Uterus (tissue), 4 donors: ENCODE data around the gene TLK2. TPM values are rescaled to one million over a fixed set of nuclear protein-coding genes. Genes with fewer than 3 reads are reported as not detected.

Experiments used
- DNase-seq, 2 donors: peaks; one replicate each; pipeline ENCODE4 v3.0.0-alpha.2; 2019 to 2020
- H3K27ac ChIP-seq, 2 donors: fragments of 200-600 bp; sonication (generic); 1 replicate in 1 of 2; 2 replicates in 1 of 2; pipeline ENCODE4 v1.5.1; 2016 to 2018
- H3K27me3 ChIP-seq, 2 donors: fragments of 200-600 bp; sonication (generic); one replicate each; pipeline ENCODE4 v1.5.1; 2018 to 2019; ENCODE audit warnings: control low read depth in 1 of 2
- H3K36me3 ChIP-seq, 2 donors: fragments of 200-600 bp; sonication (generic); one replicate each; pipeline ENCODE4 v1.5.1; 2019; ENCODE audit warnings: control low read depth in 1 of 2
- H3K4me1 ChIP-seq, 2 donors: fragments of 200-600 bp; sonication (generic); one replicate each; pipeline ENCODE4 v1.5.1; 2018 to 2019; ENCODE audit warnings: control low read depth in 1 of 2
- H3K4me3 ChIP-seq, 2 donors: fragments of 200-600 bp; sonication (generic); 1 replicate in 1 of 2; 2 replicates in 1 of 2; pipeline ENCODE4 v1.5.1; 2018 to 2019; ENCODE audit warnings: mild to moderate bottlenecking in 1 of 2
- H3K9me3 ChIP-seq, 2 donors: fragments of 200-600 bp; sonication (generic); one replicate each; pipeline ENCODE4 v1.5.1; 2019; ENCODE audit warnings: control low read depth in 1 of 2
- CTCF ChIP-seq, 4 experiments: fragments of 200-600 bp in 2 of 4; fragments of 450-650 bp in 2 of 4; sonication (generic) in 2 of 4; IDR thresholded peaks; one replicate each; pipeline ENCODE4 v1.5.1; 2016 to 2019; ENCODE audit warnings: antibody characterized with exemption in 4 of 4, mild to moderate bottlenecking in 2 of 4, moderate library complexity in 1 of 4
- POLR2A ChIP-seq, 2 donors: fragments of 450-650 bp; IDR thresholded peaks; one replicate each; pipeline ENCODE4 v1.6.1; 2016; ENCODE audit warnings: antibody characterized with exemption in 2 of 2, mild to moderate bottlenecking in 1 of 2, moderate library complexity in 1 of 2
- intact Hi-C: fragments of 100-400 bp; cut with DNase I; formaldehyde crosslinking; loops from one replicate; pipeline ENCODE4 v1.15.1; 2023; ENCODE audit warnings: low total_unique reads
- total RNA-seq, 4 donors: library from RNA; depleted of rRNA in 3 of 4; stranded (reverse); fragments of >200 nt in 3 of 4; gene quantifications; one replicate each; pipeline versions ENCODE4 v1.1.0 to v1.2.4, GENCODE V29; 2014 to 2023
- donor health status: DM: yes; HTN: yes; CAD: no.

Gene TLK2
- total RNA-seq, 4 donors from 2014 or later, result 13.6 to 120 (median 50.0) TPM

GRCh38 chr17:62657145-62657665 lies 178.6 kb downstream of the TLK2 start:
- Histone ChIP-seq H3K27me3 (no peaks in the 10 kb centered on the region), H3K9me3 (peaks cover 0 to 4% of the 10 kb centered on the region in 2 donors), H3K4me1 (peaks cover 0 to 22% of the 10 kb centered on the region in 2 donors), H3K27ac (peak overlapping the region in 1 of 2 donors; percentile 60), H3K4me3 (no peak overlapping the region), H3K36me3 (no peaks in the 10 kb centered on the region)
- TF ChIP-seq POLR2A (IDR thresholded peaks at IDR 0.05), result no peak
- TF ChIP-seq CTCF (IDR thresholded peaks at IDR 0.05), result no peak
- no peak for DNase-seq
- intact Hi-C loops, result no loop called here

- intact Hi-C loops, result no loop called here
- no peak for DNase-seq
- Histone ChIP-seq H3K27me3 (no peaks in the 10 kb centered on the region), H3K4me3 (no peak overlapping the region), H3K9me3 (peaks cover 0 to 4% of the 10 kb centered on the region in 2 donors), H3K27ac (peak overlapping the region; percentile 20 to 60), H3K4me1 (peaks cover 0 to 17% of the 10 kb centered on the region in 2 donors), H3K36me3 (no peaks in the 10 kb centered on the region)
- TF ChIP-seq POLR2A (IDR thresholded peaks at IDR 0.05) (no peak), CTCF (IDR thresholded peaks at IDR 0.05) (no peak)
Observed at GRCh38 chr17:62657690-62658089, 179.1 kb downstream of the TLK2 start.

GRCh38 chr17:62658136-62658920 lies 179.7 kb downstream of the TLK2 start:
- DNase-seq, result no peak
- H3K4me3 ChIP-seq, result no peak overlapping the region
- TF ChIP-seq CTCF (IDR thresholded peaks at IDR 0.05) (no peak), POLR2A (IDR thresholded peaks at IDR 0.05) (no peak)
- H3K4me1 ChIP-seq, result peaks cover 0 to 16% of the 10 kb centered on the region in 2 donors
- no peaks in the 10 kb centered on the region for H3K36me3 ChIP-seq
- intact Hi-C loops, result no loop called here
- H3K27me3 ChIP-seq, result no peaks in the 10 kb centered on the region
- H3K9me3 ChIP-seq, result peaks cover 0 to 4% of the 10 kb centered on the region in 2 donors
- peak overlapping the region; percentile 20 to 60 for H3K27ac ChIP-seq

GRCh38 chr17:62660629-62661118 lies 182.0 kb downstream of the TLK2 start:
- H3K27ac ChIP-seq, result no peak overlapping the region
- no peak overlapping the region for H3K4me3 ChIP-seq
- peaks cover 0 to 5% of the 10 kb centered on the region in 2 donors for H3K4me1 ChIP-seq
- peaks cover 0 to 4% of the 10 kb centered on the region in 2 donors for H3K9me3 ChIP-seq
- H3K36me3 ChIP-seq, result no peaks in the 10 kb centered on the region
- DNase-seq, result no peak
- intact Hi-C loops, result no loop called here
- no peak for TF ChIP-seq CTCF (IDR thresholded peaks at IDR 0.05)
- no peak for TF ChIP-seq POLR2A (IDR thresholded peaks at IDR 0.05)
- no peaks in the 10 kb centered on the region for H3K27me3 ChIP-seq

GRCh38 chr17:62661337-62661736 lies 182.7 kb downstream of the TLK2 start:
- intact Hi-C loops, result no loop called here
- DNase-seq, result no peak
- Histone ChIP-seq H3K9me3 (peaks cover 0 to 4% of the 10 kb centered on the region in 2 donors), H3K27ac (no peak overlapping the region), H3K27me3 (no peaks in the 10 kb centered on the region), H3K4me3 (no peak overlapping the region), H3K4me1 (peaks cover 0 to 5% of the 10 kb centered on the region in 2 donors), H3K36me3 (no peaks in the 10 kb centered on the region)
- no peak for TF ChIP-seq POLR2A (IDR thresholded peaks at IDR 0.05)
- no peak for TF ChIP-seq CTCF (IDR thresholded peaks at IDR 0.05)
